ENCODE data around the gene EID1.

Gene EID1

GRCh38 chr15:48868536-48868935 lies 9.4 kb upstream of the EID1 start:
- in situ Hi-C loops (cut with MboI; ENCODE audit: low sequenced_read_pairs) = no loop called here

GRCh38 chr15:48869966-48870365 lies 8.0 kb upstream of the EID1 start:
- in situ Hi-C loops (cut with MboI; ENCODE audit: low sequenced_read_pairs) = no loop called here

GRCh38 chr15:48871542-48871941 lies 6.4 kb upstream of the EID1 start:
- in situ Hi-C loops (cut with MboI; ENCODE audit: low sequenced_read_pairs) = no loop called here

GRCh38 chr15:48872632-48873031 lies 5.3 kb upstream of the EID1 start:
- in situ Hi-C loops (cut with MboI; ENCODE audit: low sequenced_read_pairs) = no loop called here

- in situ Hi-C loops (cut with MboI; ENCODE audit: low sequenced_read_pairs) = no loop called here
Observed at GRCh38 chr15:48875241-48875960, 2.5 kb upstream of the EID1 start.

- in situ Hi-C loops (cut with MboI; ENCODE audit: low sequenced_read_pairs) = no loop called here
Observed at GRCh38 chr15:48876057-48876456, 1.9 kb upstream of the EID1 start.

GRCh38 chr15:48880070-48880634 lies 2.2 kb downstream of the EID1 start:
- in situ Hi-C loops (cut with MboI; ENCODE audit: low sequenced_read_pairs) = no loop called here

GRCh38 chr15:48883699-48884098 lies 5.8 kb downstream of the EID1 start:
- in situ Hi-C loops (cut with MboI; ENCODE audit: low sequenced_read_pairs) = no loop called here

GRCh38 chr15:48887144-48887543 lies 9.2 kb downstream of the EID1 start:
- in situ Hi-C loops (cut with MboI; ENCODE audit: low sequenced_read_pairs) = no loop called here

- in situ Hi-C loops (cut with MboI; ENCODE audit: low sequenced_read_pairs) = no loop called here
Observed at GRCh38 chr15:48888191-48888590, 10.3 kb downstream of the EID1 start.

- in situ Hi-C loops (cut with MboI; ENCODE audit: low sequenced_read_pairs) = no loop called here
Observed at GRCh38 chr15:48888836-48889235, 10.9 kb downstream of the EID1 start.

GRCh38 chr15:48889925-48890324 lies 12.0 kb downstream of the EID1 start:
- in situ Hi-C loops (cut with MboI; ENCODE audit: low sequenced_read_pairs) = no loop called here

- in situ Hi-C loops (cut with MboI; ENCODE audit: low sequenced_read_pairs) = no loop called here
Observed at GRCh38 chr15:48890375-48890972, 12.5 kb downstream of the EID1 start.

- in situ Hi-C loops (cut with MboI; ENCODE audit: low sequenced_read_pairs) = no loop called here
Observed at GRCh38 chr15:48891232-48891765, 13.4 kb downstream of the EID1 start.

- in situ Hi-C loops (cut with MboI; ENCODE audit: low sequenced_read_pairs) = no loop called here
Observed at GRCh38 chr15:48893311-48893710, 15.4 kb downstream of the EID1 start.

- in situ Hi-C loops (cut with MboI; ENCODE audit: low sequenced_read_pairs) = no loop called here
Observed at GRCh38 chr15:48896869-48897814, 19.2 kb downstream of the EID1 start.

- in situ Hi-C loops (cut with MboI; ENCODE audit: low sequenced_read_pairs) = no loop called here
Observed at GRCh38 chr15:48898032-48898431, 20.1 kb downstream of the EID1 start.

GRCh38 chr15:48898446-48898845 lies 20.5 kb downstream of the EID1 start:
- in situ Hi-C loops (cut with MboI; ENCODE audit: low sequenced_read_pairs) = no loop called here

- in situ Hi-C loops (cut with MboI; ENCODE audit: low sequenced_read_pairs) = no loop called here
Observed at GRCh38 chr15:48899793-48900192, 21.9 kb downstream of the EID1 start.

- in situ Hi-C loops (cut with MboI; ENCODE audit: low sequenced_read_pairs) = no loop called here
Observed at GRCh38 chr15:48904758-48905157, 26.8 kb downstream of the EID1 start.

- in situ Hi-C loops (cut with MboI; ENCODE audit: low sequenced_read_pairs) = no loop called here
Observed at GRCh38 chr15:48905216-48905615, 27.3 kb downstream of the EID1 start.

Data from hTERT RPE-1 (cell line).